Keratinocyte (primary cell): ENCODE measurements around the gene AXIN2.

ENCODE experiments used
- EZH2 ChIP-seq: IDR thresholded peaks from one replicate; pipeline ENCODE4 v1.6.1; 2012; ENCODE audit warnings: inconsistent platforms, mild to moderate bottlenecking, low read length, moderate library complexity
- TF ChIP-seq, protein P1 (sequence below), 3 experiments: IDR thresholded peaks in 1 of 3; conservative IDR thresholded peaks in 1 of 3; optimal IDR thresholded peaks in 1 of 3; 2 replicates in 2 of 3; 3 replicates in 1 of 3; pipeline versions ENCODE3 to v1.5.1; 2011; ENCODE audit warnings: low read length in 3 of 3, mild to moderate bottlenecking in 3 of 3, moderate library complexity in 2 of 3, control low read depth in 1 of 3, inconsistent platforms in 1 of 3; ENCODE audit not compliant: insufficient read depth in 2 of 3; ENCODE audit errors: extremely low read depth in 1 of 3

DNA sequence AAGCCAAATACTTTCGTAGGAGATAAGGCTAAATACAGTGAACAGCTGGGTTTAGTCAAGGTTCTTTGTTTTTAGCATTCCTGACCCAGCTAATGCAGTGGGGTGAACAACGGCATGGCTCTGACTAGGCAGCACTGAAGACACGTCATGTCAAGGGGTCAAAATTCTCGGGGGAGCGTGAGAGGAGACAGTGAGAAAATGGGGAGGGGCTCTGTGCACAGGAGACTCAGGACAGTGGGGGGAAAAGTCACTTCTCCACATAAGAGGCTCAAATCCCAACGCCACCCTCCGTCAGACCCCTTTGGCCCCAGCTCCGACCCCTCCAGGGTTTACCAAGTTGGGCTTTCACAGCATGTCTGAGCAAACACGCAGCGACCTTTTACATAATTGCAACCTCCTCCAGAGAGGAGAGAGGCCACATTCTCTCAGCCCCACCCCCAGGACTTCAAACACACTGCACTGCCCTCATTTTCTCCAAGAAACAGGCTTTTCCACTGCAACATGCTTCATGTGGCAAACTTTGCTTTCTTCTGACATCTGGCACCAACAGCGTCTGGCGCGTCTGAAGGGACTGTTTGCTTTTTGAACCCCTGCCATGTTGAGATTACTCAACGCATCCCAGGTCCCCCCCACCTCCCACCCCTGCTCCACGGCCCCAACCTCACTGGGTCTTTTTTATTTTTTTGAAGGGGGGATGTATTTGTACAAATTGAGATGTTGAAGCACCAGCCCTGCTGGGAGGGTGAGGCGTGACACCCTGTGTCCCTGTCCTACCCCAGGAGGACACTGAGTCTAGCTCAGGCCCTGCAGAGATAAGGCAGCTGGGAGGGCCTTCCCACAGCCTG lies 30.0 kb downstream of the AXIN2 start:
- TF ChIP-seq, protein P1, sequence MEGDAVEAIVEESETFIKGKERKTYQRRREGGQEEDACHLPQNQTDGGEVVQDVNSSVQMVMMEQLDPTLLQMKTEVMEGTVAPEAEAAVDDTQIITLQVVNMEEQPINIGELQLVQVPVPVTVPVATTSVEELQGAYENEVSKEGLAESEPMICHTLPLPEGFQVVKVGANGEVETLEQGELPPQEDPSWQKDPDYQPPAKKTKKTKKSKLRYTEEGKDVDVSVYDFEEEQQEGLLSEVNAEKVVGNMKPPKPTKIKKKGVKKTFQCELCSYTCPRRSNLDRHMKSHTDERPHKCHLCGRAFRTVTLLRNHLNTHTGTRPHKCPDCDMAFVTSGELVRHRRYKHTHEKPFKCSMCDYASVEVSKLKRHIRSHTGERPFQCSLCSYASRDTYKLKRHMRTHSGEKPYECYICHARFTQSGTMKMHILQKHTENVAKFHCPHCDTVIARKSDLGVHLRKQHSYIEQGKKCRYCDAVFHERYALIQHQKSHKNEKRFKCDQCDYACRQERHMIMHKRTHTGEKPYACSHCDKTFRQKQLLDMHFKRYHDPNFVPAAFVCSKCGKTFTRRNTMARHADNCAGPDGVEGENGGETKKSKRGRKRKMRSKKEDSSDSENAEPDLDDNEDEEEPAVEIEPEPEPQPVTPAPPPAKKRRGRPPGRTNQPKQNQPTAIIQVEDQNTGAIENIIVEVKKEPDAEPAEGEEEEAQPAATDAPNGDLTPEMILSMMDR (optimal IDR thresholded peaks at IDR 0.05 in 1 of 3, IDR thresholded peaks at IDR 0.05 in 1 of 3, conservative IDR thresholded peaks at IDR 0.05 in 1 of 3; ENCODE audit: extremely low read depth in 1 of 3, insufficient read depth in 2 of 3, low read length in 3 of 3) = peak in 1 of 3 experiments; percentile 24
- TF ChIP-seq EZH2 = no peak
